A673 (cell line): ENCODE results near the gene KCMF1.

ENCODE experiments used
- EZH2 ChIP-seq: fragments of 200-600 bp; sonication (generic); IDR thresholded peaks from 2 replicates; pipeline ENCODE4 v1.6.1; 2017; ENCODE audit warnings: borderline replicate concordance, low read depth, mild to moderate bottlenecking, mixed read lengths, antibody characterized with exemption, low read length; ENCODE audit not compliant: poor library complexity, severe bottlenecking
- TF ChIP-seq, protein P1 (sequence below): fragments of 300-800, 200-600 bp; sonication (generic); conservative IDR thresholded peaks from 2 replicates; pipeline ENCODE4 v1.5.1; 2017; ENCODE audit warnings: low read depth, mild to moderate bottlenecking, antibody characterized with exemption, low read length, moderate library complexity, mixed read lengths

DNA sequence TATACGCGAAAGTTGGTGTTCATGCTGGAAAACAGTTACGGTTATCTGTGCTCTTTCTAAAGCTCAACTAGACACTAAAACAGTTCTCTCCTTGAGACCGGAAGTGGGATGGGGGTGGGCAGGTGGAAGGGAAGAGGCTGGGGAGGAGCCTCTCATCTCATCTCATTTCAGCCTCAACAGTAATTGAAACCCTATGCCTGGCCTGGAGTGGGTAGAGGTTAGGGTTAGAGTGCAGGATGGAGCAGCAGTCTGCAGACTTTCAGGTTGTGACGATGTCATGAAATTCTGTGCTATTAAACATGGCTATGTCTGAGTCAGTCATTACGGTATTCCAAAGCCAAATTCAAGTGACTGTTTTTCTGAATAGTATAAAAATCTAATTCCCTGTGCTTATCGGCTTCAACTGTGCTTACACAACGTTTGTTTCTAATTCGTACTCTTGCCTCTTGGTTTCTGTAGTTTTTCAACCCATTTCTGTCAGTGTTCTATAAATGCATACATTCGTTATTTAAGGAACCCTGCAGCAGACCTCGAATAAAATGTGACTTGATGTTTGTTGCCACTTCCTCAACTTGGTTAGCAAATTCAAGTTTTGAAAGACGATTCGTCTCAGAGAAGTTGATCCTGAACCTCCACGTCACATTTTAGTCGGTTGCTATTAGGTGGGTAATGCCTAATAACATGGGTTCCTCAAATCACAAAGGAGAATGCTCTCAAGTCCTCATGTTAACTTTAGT is 86.4 kb downstream of the KCMF1 start:
- TF ChIP-seq, protein P1, sequence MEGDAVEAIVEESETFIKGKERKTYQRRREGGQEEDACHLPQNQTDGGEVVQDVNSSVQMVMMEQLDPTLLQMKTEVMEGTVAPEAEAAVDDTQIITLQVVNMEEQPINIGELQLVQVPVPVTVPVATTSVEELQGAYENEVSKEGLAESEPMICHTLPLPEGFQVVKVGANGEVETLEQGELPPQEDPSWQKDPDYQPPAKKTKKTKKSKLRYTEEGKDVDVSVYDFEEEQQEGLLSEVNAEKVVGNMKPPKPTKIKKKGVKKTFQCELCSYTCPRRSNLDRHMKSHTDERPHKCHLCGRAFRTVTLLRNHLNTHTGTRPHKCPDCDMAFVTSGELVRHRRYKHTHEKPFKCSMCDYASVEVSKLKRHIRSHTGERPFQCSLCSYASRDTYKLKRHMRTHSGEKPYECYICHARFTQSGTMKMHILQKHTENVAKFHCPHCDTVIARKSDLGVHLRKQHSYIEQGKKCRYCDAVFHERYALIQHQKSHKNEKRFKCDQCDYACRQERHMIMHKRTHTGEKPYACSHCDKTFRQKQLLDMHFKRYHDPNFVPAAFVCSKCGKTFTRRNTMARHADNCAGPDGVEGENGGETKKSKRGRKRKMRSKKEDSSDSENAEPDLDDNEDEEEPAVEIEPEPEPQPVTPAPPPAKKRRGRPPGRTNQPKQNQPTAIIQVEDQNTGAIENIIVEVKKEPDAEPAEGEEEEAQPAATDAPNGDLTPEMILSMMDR, result no peak
- no peak for TF ChIP-seq EZH2
